ENCODE data around the gene MMAA.
"Not testable (repeated sequence)": the region's sequence is repeated elsewhere in the genome, so short reads cannot be mapped to it uniquely, and the experiment has no call there.

MMAA gene

DNA sequence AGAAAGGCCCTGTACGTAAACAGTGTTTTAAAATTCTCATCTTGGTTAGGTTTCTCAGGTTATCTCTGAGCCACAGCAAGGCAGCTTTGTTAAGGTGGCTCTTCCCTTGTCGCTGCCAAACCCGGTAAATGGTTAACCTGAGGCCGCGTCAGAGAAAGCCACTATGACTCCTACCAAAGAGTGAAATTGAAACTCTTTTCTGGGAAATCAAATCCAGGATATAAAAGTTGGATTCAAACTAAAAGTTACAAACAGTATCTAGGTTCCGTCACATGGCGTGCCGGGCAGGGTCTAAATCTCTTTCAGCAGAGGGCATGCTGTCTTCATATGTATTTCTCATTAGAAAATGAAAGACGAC is 433 bp downstream of the MMAA start:
- Mint-ChIP-seq H3K4me3 (peak overlapping the region; percentile 92), H3K27me3 (no peaks in the 10 kb centered on the region), H3K27ac (peak overlapping the region; percentile 95), H3K9me3 (peaks cover 5% of the 10 kb centered on the region), H3K36me3 (peaks cover 6% of the 10 kb centered on the region), H3K4me1 (peaks cover 49% of the 10 kb centered on the region)

DNA sequence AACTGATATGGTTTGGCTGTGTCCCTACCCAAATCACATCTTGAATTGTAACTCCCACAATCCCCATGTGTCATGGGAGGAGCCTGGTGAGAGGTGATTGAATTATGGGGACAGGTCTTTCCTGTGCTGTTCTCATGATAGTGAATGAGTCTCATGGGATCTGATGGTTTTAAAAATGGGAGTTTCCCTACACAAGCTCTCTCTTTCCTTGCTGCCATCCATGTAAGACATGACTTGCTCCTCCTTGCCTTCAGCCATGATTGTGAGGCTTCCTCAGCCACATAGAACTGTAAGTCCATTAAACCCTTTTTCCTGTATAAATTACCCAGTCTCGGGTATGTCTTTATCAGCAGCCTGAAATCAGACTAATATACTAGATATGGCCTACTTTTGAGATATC is 2.9 kb downstream of the MMAA start:
- H3K36me3 Mint-ChIP-seq = peaks cover 13% of the 10 kb centered on the region
- H3K9me3 Mint-ChIP-seq, H3K27ac Mint-ChIP-seq, H3K27me3 Mint-ChIP-seq: not testable (repeated sequence)
- H3K4me1 Mint-ChIP-seq = peaks cover 56% of the 10 kb centered on the region
- peak overlapping the region; percentile 24 for H3K4me3 Mint-ChIP-seq

DNA sequence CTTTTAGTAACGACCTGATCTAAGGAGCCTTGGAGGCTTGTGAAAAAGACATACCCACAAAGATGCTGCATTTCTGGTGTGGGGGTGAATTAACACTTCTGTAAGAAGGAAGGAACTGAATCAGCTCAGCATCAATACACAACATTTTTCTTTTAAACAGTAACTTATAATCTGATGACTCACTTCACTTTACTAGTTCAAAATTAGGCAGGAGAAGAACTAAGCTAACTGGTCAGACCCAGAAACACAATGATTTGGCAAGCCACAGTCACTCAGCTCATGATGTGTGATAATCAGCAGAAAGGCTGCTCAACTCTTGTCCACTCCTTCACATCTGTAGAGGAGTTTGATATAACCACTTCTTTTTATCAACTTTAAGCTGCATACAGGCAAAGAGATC is 4.6 kb downstream of the MMAA start:
- Mint-ChIP-seq H3K27ac (no peak overlapping the region), H3K4me1 (peaks cover 45% of the 10 kb centered on the region), H3K9me3 (peaks cover 5% of the 10 kb centered on the region), H3K4me3 (no peak overlapping the region), H3K27me3 (no peaks in the 10 kb centered on the region), H3K36me3 (peaks cover 13% of the 10 kb centered on the region)

DNA sequence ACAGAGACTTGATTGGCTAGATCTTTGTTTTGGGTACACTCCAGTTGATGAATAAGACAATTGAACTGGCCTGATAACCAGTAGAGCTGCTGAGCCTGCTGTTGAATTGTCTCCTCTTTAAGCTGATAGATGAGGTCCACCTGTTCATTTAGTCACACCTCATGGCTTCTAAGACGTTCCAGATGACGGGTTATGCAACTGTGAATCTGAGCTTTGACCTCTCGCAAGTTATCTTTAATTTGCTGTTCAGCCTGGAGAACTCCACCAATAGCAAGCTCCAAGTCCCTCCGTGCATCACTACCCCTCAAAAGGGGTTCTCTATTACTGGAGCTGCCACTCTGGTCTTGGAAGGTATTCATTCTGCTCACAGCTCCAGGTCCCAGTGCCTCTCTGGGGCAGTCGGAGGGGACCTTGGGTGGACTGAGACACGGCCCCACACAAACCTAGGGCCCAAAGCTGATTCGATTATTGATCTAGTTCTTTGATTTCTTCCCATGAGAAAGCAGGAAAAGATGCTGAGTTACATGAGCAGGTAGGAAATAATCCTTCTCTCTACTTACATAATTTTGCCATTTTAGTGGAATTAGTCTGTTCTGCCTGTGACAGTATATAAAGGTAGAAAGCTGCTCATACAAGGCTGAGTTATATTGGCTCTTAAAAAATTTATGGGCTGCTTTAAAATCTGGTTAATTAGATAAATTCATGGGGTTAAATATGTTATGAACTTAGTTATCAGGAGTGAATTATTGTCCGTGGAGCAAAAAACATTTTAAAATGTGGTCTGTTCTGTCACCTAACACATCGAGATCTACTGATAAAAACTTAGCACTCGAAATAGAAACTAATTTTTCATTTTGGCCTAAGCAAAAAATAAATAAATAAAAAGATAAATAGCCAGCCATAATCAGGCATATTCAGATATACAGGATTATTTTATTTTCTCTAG is 6.8 kb downstream of the MMAA start:
- Mint-ChIP-seq H3K4me3 (peak overlapping the region; percentile 11), H3K36me3 (peaks cover 22% of the 10 kb centered on the region), H3K27ac (no peak overlapping the region), H3K4me1 (peaks cover 44% of the 10 kb centered on the region), H3K27me3 (no peaks in the 10 kb centered on the region), H3K9me3 (peaks cover 8% of the 10 kb centered on the region)

DNA sequence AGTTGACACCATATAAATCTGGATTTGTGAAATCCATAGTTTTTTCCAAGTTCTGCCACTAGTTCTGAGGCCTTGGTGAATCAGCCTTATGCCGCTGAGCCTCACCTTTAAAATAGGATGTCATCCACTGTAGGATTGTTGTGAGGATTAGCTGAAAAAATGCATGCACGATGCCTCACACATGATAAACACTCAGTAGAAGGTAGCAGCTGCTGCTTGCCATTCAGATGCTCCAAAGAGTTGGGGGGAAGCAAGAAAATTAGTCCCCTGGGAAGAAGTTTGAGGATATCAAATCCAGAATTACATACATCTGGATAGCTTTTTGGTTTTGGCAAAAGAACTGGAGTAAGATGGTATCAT is 7.4 kb downstream of the MMAA start:
- peaks cover 22% of the 10 kb centered on the region for H3K36me3 Mint-ChIP-seq
- peaks cover 44% of the 10 kb centered on the region for H3K4me1 Mint-ChIP-seq
- H3K27ac Mint-ChIP-seq = no peak overlapping the region
- peaks cover 8% of the 10 kb centered on the region for H3K9me3 Mint-ChIP-seq
- no peaks in the 10 kb centered on the region for H3K27me3 Mint-ChIP-seq
- H3K4me3 Mint-ChIP-seq = no peak overlapping the region

DNA sequence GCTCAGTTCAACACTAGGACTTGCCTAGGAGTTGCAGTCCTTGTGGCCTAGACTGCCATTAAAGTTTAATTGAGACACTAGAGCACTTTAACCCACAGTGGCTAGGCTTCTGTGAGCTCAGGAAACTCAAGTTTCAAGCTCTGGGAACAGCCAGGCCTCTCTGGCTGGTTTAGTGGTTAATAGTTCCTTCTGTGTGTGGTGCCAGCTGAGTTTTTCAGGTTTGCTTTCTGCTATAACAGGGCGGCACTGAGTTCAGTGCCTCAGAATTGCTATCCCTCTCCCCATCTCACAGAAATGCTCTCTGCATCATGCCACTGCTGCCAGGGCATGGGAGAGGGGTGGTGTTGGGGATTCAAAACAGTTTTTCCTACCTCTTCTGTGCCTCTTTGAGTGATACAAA is 15.9 kb downstream of the MMAA start:
- no peak overlapping the region for H3K4me3 Mint-ChIP-seq
- peaks cover 37% of the 10 kb centered on the region for H3K4me1 Mint-ChIP-seq
- peaks cover 19% of the 10 kb centered on the region for H3K36me3 Mint-ChIP-seq
- H3K9me3 Mint-ChIP-seq = no peaks in the 10 kb centered on the region
- no peaks in the 10 kb centered on the region for H3K27me3 Mint-ChIP-seq
- H3K27ac Mint-ChIP-seq = no peak overlapping the region

DNA sequence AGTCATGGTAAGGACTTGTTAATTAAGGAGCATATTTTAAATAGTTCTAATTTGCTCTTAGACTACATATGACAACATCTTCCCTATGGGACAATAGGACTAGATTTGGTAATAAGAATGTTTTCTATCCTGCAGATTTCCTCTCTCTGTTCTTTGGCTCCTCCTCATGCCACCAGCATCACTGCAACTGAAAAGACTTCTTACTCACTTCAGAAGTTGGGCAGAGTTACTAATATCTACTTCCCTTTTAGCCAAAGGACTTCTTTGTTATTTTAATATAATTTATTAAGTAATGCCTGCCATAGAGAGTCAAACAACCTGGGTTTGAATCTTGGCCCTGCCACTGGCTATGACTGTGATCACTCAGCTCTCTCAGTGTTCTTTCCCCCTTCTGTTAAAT is 16.4 kb downstream of the MMAA start:
- H3K27me3 Mint-ChIP-seq = no peaks in the 10 kb centered on the region
- H3K36me3 Mint-ChIP-seq = peaks cover 17% of the 10 kb centered on the region
- H3K4me3 Mint-ChIP-seq = no peak overlapping the region
- H3K4me1 Mint-ChIP-seq = peaks cover 33% of the 10 kb centered on the region
- no peak overlapping the region for H3K27ac Mint-ChIP-seq
- no peaks in the 10 kb centered on the region for H3K9me3 Mint-ChIP-seq

DNA sequence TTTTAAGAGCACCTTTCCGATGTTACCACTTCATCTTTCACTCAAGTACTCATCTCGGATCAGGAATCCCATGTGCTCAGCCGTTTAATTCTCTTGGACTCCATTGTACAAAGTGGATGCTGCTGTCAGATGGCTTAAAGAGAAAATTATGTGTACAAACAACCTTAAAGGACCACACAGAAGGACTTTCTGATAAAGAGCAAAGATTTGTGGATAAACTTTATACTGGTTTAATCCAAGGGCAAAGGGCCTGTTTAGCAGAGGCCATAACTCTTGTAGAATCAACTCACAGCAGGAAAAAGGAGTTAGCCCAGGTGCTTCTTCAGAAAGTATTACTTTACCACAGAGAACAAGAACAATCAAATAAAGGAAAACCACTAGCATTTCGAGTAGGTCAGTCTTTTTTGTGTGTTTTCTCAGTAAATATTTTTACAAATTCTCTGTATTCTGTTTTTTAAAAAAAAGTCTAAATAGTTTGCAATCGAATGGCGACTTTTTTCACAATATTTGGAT is 20.1 kb downstream of the MMAA start:
- Mint-ChIP-seq H3K27me3 (no peaks in the 10 kb centered on the region), H3K9me3 (no peaks in the 10 kb centered on the region), H3K36me3 (peaks cover 27% of the 10 kb centered on the region), H3K4me1 (peaks cover 20% of the 10 kb centered on the region), H3K4me3 (no peak overlapping the region), H3K27ac (no peak overlapping the region)

DNA sequence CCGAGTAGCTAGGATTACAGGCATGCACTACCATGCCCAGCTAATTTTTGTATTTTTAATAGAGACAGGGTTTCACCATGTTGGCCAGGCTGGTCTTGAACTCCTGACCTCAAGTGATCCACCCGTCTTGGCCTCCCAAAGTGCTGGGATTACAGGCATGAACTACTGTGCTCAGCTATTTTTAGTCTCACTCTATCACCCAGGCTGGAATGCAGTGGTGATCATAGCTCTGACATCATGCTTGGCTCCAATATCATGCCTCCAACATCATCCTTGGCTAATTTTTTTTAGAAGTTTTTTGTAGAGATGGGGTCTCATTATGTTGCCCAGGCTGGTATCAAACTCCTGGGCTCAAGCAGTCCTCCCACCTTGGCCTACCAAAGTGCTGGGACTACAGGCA is 21.1 kb downstream of the MMAA start:
- peaks cover 27% of the 10 kb centered on the region for H3K36me3 Mint-ChIP-seq

DNA sequence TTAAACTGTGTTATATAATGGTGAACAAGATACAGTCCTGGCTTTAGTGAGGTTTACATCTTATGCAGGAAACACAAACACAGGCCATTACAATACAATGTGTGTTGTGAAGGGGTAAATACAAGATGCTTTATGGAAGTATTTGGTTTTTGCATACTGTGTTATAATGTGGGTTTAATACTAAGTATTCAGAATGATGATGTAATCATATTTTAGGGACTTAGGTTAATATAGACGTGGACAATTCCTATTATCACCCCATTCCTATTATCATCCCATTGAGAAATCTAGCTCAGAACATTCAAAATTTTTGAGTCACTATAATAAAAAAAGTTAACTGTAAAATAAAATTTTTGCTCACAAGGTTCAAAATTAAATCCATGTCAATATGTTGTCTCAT is 24.1 kb downstream of the MMAA start:
- H3K36me3 Mint-ChIP-seq = peaks cover 40% of the 10 kb centered on the region

More for the DNA sequence above, 21.1 kb downstream of the MMAA start:
- H3K27ac Mint-ChIP-seq, H3K9me3 Mint-ChIP-seq, H3K27me3 Mint-ChIP-seq, H3K4me3 Mint-ChIP-seq: not testable (repeated sequence)
- peaks cover 18% of the 10 kb centered on the region for H3K4me1 Mint-ChIP-seq

DNA sequence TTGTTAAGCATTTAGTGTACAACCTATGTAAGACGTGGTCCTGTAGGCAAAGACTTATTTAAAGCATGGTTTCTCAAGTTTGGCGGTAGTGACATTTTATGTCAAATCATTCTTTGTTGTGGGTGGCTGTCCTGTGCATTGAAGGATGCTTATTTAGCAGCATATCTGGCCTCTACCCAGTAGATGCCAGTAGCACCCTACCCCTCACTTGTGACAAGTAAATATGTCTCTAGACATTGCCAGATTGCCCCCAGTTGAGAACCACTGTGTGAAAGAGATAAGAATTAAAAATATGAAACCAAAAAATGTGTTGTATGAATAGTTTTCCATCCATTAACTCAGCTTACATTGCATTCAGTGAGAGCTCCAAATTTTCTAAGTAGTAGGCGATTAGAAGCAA is 25.5 kb downstream of the MMAA start:
- Mint-ChIP-seq H3K4me3 (no peak overlapping the region), H3K27ac (no peak overlapping the region), H3K36me3 (peaks cover 37% of the 10 kb centered on the region), H3K27me3 (no peaks in the 10 kb centered on the region), H3K9me3 (no peaks in the 10 kb centered on the region), H3K4me1 (peaks cover 7% of the 10 kb centered on the region)

More for the DNA sequence above, 24.1 kb downstream of the MMAA start:
- H3K9me3 Mint-ChIP-seq = no peaks in the 10 kb centered on the region
- H3K4me1 Mint-ChIP-seq = peaks cover 7% of the 10 kb centered on the region
- H3K27me3 Mint-ChIP-seq = no peaks in the 10 kb centered on the region
- no peak overlapping the region for H3K4me3 Mint-ChIP-seq
- no peak overlapping the region for H3K27ac Mint-ChIP-seq

DNA sequence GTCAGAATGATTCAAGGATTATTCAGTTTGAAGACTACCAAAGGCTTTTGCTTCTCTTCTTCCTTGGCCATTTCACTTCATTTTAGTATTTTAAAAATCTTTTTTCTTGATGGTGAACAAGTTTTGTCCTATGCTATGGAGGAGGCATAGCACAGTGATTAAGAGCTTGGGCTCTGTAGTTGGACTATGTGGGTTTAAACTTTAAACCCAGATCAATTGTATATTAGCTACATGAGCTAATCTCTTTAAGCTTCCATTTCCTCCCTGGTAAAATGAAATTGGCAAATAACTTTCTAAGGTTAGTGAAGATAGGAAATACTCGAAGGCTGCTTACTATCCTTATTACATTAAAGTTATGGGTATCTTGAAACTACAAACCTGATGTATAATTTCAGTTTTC is 37.0 kb downstream of the MMAA start:
- H3K9me3 Mint-ChIP-seq = peaks cover 13% of the 10 kb centered on the region
- no peak overlapping the region for H3K4me3 Mint-ChIP-seq
- no peak overlapping the region for H3K27ac Mint-ChIP-seq
- no peaks in the 10 kb centered on the region for H3K27me3 Mint-ChIP-seq
- H3K4me1 Mint-ChIP-seq = no peaks in the 10 kb centered on the region
- peaks cover 62% of the 10 kb centered on the region for H3K36me3 Mint-ChIP-seq

DNA sequence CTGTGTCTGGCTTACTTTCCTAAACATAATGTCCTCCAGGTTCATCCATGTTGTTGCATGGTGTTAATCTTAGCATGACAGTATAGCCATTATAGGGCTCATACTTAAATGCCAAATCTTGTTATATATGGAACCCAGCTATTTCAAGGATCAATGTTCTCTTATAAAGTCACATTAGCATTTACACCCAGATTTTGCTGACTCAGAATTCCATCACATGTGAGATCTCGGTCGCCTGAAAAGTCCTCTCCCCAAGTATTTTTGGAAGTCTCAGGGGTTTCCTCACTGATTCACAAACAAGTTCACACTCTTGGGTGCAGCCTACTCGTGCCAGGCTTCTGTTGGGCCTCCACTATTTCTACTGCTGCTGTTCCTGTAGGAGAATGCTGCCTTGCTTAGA is 40.9 kb downstream of the MMAA start:
- Mint-ChIP-seq H3K9me3 (peaks cover 31% of the 10 kb centered on the region), H3K36me3 (peaks cover 56% of the 10 kb centered on the region), H3K27ac (no peak overlapping the region), H3K27me3 (no peaks in the 10 kb centered on the region), H3K4me3 (no peak overlapping the region), H3K4me1 (no peaks in the 10 kb centered on the region)

DNA sequence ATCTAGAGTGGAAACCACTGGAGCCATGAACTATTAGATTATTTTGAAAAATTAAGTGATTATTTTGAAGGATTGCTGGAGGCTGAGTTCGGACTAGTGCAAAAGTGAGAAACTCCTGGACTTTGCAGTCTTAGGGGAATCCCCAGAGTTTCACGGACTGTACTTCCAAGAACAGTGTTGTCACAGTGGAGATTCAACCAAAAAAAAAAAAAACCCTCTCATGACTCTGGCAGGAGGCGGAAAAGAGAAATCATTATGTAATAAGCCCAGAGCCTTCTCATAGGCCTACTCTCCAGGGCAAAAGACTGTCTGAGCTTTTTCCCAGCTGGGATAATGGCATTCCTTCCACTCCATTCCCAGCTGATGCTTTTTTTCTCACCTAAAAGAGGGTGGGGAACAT is 44.0 kb downstream of the MMAA start:
- H3K36me3 Mint-ChIP-seq = peaks cover 28% of the 10 kb centered on the region
- H3K27me3 Mint-ChIP-seq = no peaks in the 10 kb centered on the region
- H3K4me1 Mint-ChIP-seq = no peaks in the 10 kb centered on the region
- H3K9me3 Mint-ChIP-seq = peaks cover 39% of the 10 kb centered on the region
- H3K27ac Mint-ChIP-seq = no peak overlapping the region
- no peak overlapping the region for H3K4me3 Mint-ChIP-seq

DNA sequence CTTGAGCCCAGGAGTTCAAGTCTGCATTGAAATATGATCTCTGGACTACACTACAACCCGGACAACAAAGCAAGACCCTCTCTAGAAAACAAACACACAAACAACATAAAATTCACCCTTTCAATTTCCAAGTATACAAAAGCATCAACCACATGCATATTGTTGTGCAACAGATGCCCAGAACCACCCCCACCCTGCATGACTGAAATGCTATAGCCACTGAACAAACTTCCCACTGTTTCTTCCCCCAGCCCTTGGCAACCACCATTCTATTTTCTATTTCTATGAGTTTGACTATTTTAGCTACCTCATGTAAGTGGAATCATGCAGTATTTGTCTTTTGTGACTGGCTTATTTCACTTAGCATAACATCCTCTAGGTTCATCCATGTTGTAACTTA is 46.6 kb downstream of the MMAA start:
- Mint-ChIP-seq H3K27ac (no peak overlapping the region), H3K27me3 (peaks cover 2% of the 10 kb centered on the region), H3K4me3 (no peak overlapping the region), H3K9me3 (peaks cover 26% of the 10 kb centered on the region), H3K36me3 (peaks cover 7% of the 10 kb centered on the region), H3K4me1 (no peaks in the 10 kb centered on the region)

DNA sequence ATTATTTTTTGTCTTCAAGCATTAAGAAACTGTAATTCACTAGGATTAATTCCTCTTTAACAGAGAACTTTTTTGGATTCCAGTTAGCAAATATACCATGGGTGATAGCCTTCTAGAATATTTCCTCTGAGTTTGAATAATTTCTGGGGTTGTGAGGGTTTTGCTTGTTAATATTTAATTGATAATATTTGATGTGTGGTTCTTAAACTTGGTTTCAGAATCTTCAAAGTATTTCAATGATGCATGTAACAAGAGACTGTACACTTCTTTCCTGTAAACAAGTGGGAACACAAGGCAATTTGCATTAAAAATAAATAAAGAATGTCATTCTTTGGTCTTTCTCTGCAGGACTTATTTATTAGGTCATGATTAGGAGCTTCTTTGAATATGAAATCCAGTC is 51.2 kb downstream of the MMAA start:
- Mint-ChIP-seq H3K36me3 (no peaks in the 10 kb centered on the region), H3K4me1 (no peaks in the 10 kb centered on the region), H3K9me3 (peaks cover 8% of the 10 kb centered on the region), H3K27me3 (peaks cover 2% of the 10 kb centered on the region), H3K27ac (no peak overlapping the region), H3K4me3 (no peak overlapping the region)

DNA sequence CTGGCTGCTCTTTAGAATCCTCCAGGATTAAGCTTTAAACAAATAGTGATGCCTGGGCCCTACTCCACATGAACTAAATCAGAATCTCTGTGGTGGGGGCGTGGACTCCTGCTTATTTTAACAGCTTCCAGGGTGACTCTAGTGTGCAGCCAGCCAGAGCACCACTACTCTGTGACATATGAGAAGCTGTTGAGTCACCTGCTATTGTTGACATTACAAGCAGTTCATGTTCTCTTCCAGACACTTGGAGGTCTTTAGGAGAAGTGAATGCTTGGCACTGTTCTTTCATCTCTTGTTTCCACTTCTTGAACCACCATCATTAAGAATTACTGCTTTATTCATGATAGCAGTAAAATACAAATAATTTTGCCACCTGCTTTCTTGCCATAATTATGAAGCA is 60.3 kb downstream of the MMAA start:
- peaks cover 10% of the 10 kb centered on the region for H3K27me3 Mint-ChIP-seq
- H3K9me3 Mint-ChIP-seq = no peaks in the 10 kb centered on the region
- no peak overlapping the region for H3K4me3 Mint-ChIP-seq
- no peak overlapping the region for H3K27ac Mint-ChIP-seq
- no peaks in the 10 kb centered on the region for H3K4me1 Mint-ChIP-seq
- no peaks in the 10 kb centered on the region for H3K36me3 Mint-ChIP-seq

Measured in activated naive CD4-positive, alpha-beta T cell treated with anti-CD3 and anti-CD28 coated beads, Interleukin-2, amount 50 U/mL, for 24 hours (primary cell).